ENCODE data around the gene INMT.

INMT gene

DNA sequence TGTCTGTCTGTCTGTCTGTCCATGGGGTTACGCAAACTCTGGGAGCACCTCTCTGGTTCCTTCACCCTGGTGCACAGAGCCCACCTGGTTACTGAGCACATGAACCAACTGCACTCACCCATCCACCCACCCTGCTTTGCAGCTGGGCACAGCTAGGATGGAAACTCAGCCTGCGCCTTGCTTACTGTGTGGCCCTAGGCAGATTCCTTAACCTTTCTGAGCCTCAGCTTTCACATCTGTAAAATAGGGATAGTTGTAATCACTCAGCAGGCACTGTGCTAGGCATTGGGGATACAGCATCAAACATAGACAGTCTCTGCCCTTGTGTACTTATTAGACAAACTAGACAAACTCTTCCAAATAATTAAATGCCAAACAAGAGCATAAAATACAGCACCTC, 21.8 kb upstream of the INMT start:
- no peaks in the 10 kb centered on the region for H3K9me3 ChIP-seq (ENCODE audit: control insufficient read depth, insufficient read depth, low read length)
- TF ChIP-seq EZH2phosphoT487 (IDR thresholded peaks at IDR 0.05; ENCODE audit: borderline replicate concordance, low read length) = no peak
- TF ChIP-seq, protein P1, sequence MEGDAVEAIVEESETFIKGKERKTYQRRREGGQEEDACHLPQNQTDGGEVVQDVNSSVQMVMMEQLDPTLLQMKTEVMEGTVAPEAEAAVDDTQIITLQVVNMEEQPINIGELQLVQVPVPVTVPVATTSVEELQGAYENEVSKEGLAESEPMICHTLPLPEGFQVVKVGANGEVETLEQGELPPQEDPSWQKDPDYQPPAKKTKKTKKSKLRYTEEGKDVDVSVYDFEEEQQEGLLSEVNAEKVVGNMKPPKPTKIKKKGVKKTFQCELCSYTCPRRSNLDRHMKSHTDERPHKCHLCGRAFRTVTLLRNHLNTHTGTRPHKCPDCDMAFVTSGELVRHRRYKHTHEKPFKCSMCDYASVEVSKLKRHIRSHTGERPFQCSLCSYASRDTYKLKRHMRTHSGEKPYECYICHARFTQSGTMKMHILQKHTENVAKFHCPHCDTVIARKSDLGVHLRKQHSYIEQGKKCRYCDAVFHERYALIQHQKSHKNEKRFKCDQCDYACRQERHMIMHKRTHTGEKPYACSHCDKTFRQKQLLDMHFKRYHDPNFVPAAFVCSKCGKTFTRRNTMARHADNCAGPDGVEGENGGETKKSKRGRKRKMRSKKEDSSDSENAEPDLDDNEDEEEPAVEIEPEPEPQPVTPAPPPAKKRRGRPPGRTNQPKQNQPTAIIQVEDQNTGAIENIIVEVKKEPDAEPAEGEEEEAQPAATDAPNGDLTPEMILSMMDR (IDR thresholded peaks at IDR 0.05; ENCODE audit: low read depth, low read length, poor library complexity, severe bottlenecking) = no peak
- peaks cover 12% of the 10 kb centered on the region for H3K4me1 ChIP-seq (ENCODE audit: control insufficient read depth, low read length)
- H3K9me2 ChIP-seq (replicated peaks; ENCODE audit: control insufficient read depth, low read length) = no peaks in the 10 kb centered on the region
- H4K20me1 ChIP-seq (ENCODE audit: control insufficient read depth, insufficient read depth, low read depth, low read length) = no peaks in the 10 kb centered on the region
- H3K79me2 ChIP-seq (ENCODE audit: control insufficient read depth, low read length) = no peaks in the 10 kb centered on the region
- no peaks in the 10 kb centered on the region for H3K36me3 ChIP-seq (ENCODE audit: control insufficient read depth, low read length)
- no peak overlapping the region for H3K4me2 ChIP-seq (ENCODE audit: low read length)
- no peak overlapping the region for H3K27ac ChIP-seq (ENCODE audit: low read depth, low read length)
- H3F3A ChIP-seq (ENCODE audit: control insufficient read depth, insufficient read depth) = no peaks in the 10 kb centered on the region
- peaks cover 27% of the 10 kb centered on the region for H3K27me3 ChIP-seq (ENCODE audit: control insufficient read depth, low read length)
- H3K4me3 ChIP-seq (ENCODE audit: low read length) = no peak overlapping the region

DNA sequence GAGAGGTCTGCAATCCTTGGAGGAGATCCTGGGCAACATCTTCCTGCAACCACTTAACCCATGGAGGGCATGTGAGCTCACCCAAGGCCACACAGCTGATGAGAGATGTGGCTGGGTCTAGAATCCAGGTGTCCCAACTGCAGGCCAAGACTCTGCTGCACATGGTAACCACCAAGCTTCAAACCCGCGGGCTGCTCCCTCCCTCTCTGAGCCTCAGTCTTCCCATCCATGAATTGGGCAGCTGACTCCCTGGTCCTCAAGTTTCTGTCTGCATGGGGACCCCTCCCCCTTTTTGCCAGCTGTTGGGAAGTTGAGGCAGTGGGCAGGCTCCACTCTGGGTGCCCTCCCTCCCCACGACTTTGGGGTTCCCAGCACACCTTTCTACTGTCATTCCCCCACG, 20.9 kb upstream of the INMT start:
- Histone ChIP-seq H3K79me2 (ENCODE audit: control insufficient read depth, low read length) (no peaks in the 10 kb centered on the region), H3K9me3 (ENCODE audit: control insufficient read depth, insufficient read depth, low read length) (no peaks in the 10 kb centered on the region), H3K36me3 (ENCODE audit: control insufficient read depth, low read length) (no peaks in the 10 kb centered on the region), H3K4me2 (ENCODE audit: low read length) (no peak overlapping the region), H3K27ac (ENCODE audit: low read depth, low read length) (no peak overlapping the region), H3K27me3 (ENCODE audit: control insufficient read depth, low read length) (peaks cover 27% of the 10 kb centered on the region), H4K20me1 (ENCODE audit: control insufficient read depth, insufficient read depth, low read depth, low read length) (no peaks in the 10 kb centered on the region), H3F3A (ENCODE audit: control insufficient read depth, insufficient read depth) (no peaks in the 10 kb centered on the region), H3K9me2 (replicated peaks; ENCODE audit: control insufficient read depth, low read length) (no peaks in the 10 kb centered on the region), H3K4me3 (ENCODE audit: low read length) (no peak overlapping the region), H3K4me1 (ENCODE audit: control insufficient read depth, low read length) (peaks cover 12% of the 10 kb centered on the region)
- TF ChIP-seq EZH2phosphoT487 (IDR thresholded peaks at IDR 0.05; ENCODE audit: borderline replicate concordance, low read length) = no peak
- TF ChIP-seq, protein P1 (IDR thresholded peaks at IDR 0.05; ENCODE audit: low read depth, low read length, poor library complexity, severe bottlenecking) = no peak

DNA sequence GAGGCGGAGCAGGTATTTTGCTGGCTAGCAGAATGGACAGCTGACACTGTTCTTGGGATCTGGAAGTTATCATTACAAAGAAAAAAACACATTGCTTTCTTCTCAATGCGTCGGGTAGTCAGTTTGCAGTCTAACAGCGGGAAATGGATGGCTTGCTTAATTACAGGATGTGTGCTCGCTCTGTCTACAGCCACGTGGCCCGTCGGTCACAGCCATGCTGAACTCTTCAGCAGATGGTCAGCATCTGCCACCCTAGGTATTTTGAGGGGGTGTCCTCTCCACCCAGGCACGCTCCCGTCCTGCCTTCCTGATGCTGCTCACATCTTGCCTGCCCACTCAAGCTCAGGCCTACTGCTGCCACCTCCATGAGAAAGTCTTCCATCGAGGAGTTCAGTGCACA, 20.4 kb upstream of the INMT start:
- Histone ChIP-seq H3K27me3 (ENCODE audit: control insufficient read depth, low read length) (peaks cover 27% of the 10 kb centered on the region), H3K4me1 (ENCODE audit: control insufficient read depth, low read length) (peaks cover 10% of the 10 kb centered on the region), H3K36me3 (ENCODE audit: control insufficient read depth, low read length) (no peaks in the 10 kb centered on the region), H3K9me2 (replicated peaks; ENCODE audit: control insufficient read depth, low read length) (no peaks in the 10 kb centered on the region), H3K27ac (ENCODE audit: low read depth, low read length) (no peak overlapping the region), H3K4me3 (ENCODE audit: low read length) (no peak overlapping the region), H3K79me2 (ENCODE audit: control insufficient read depth, low read length) (no peaks in the 10 kb centered on the region), H3K4me2 (ENCODE audit: low read length) (no peak overlapping the region), H3K9me3 (ENCODE audit: control insufficient read depth, insufficient read depth, low read length) (no peaks in the 10 kb centered on the region), H4K20me1 (ENCODE audit: control insufficient read depth, insufficient read depth, low read depth, low read length) (no peaks in the 10 kb centered on the region), H3F3A (ENCODE audit: control insufficient read depth, insufficient read depth) (no peaks in the 10 kb centered on the region)
- TF ChIP-seq, protein P1 (IDR thresholded peaks at IDR 0.05; ENCODE audit: low read depth, low read length, poor library complexity, severe bottlenecking) = no peak
- TF ChIP-seq EZH2phosphoT487 (IDR thresholded peaks at IDR 0.05; ENCODE audit: borderline replicate concordance, low read length) = no peak

DNA sequence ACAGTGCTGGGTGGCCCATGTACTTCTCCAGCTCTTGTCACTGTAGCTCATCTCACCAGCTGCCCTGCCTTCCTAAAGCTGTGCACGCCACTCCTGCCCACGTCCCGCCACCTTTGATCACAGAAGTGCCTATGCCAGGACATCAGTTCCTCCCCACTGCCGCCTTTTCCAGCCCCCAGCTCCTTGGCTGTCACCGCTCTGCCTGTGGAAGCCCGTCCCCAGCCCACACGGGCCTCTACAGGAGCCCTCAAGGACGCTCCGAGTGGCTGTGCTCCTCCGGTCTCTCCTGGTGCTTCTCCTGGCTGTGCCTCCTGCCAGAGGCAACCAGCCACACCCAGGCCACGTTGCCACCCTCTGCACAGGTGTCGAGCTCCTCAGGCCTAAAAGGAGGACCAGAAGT, 19.3 kb upstream of the INMT start:
- Histone ChIP-seq H3K4me3 (ENCODE audit: low read length) (no peak overlapping the region), H3K27me3 (ENCODE audit: control insufficient read depth, low read length) (peaks cover 19% of the 10 kb centered on the region), H3K4me2 (ENCODE audit: low read length) (no peak overlapping the region), H3K27ac (ENCODE audit: low read depth, low read length) (no peak overlapping the region), H3F3A (ENCODE audit: control insufficient read depth, insufficient read depth) (no peaks in the 10 kb centered on the region), H3K9me2 (replicated peaks; ENCODE audit: control insufficient read depth, low read length) (no peaks in the 10 kb centered on the region), H3K4me1 (ENCODE audit: control insufficient read depth, low read length) (no peaks in the 10 kb centered on the region), H4K20me1 (ENCODE audit: control insufficient read depth, insufficient read depth, low read depth, low read length) (no peaks in the 10 kb centered on the region), H3K9me3 (ENCODE audit: control insufficient read depth, insufficient read depth, low read length) (no peaks in the 10 kb centered on the region), H3K79me2 (ENCODE audit: control insufficient read depth, low read length) (no peaks in the 10 kb centered on the region), H3K36me3 (ENCODE audit: control insufficient read depth, low read length) (no peaks in the 10 kb centered on the region)
- TF ChIP-seq EZH2phosphoT487 (IDR thresholded peaks at IDR 0.05; ENCODE audit: borderline replicate concordance, low read length) = no peak
- TF ChIP-seq, protein P1 (IDR thresholded peaks at IDR 0.05; ENCODE audit: low read depth, low read length, poor library complexity, severe bottlenecking) = no peak

Data from DOHH2 (cell line).